GM19238 (cell line): ENCODE measurements around the gene DDHD1.
A peak's percentile ranks its signal among the peaks of the same experiment; 100 is the strongest.
"Not testable (repeated sequence)": the region's sequence is repeated elsewhere in the genome, so short reads cannot be mapped to it uniquely, and the experiment has no call there.

ENCODE experiments used
- DNase-seq: peaks from one replicate; pipeline ENCODE4 v3.0.0; 2011; ENCODE audit warnings: low spot score; ENCODE audit not compliant: insufficient read length

DDHD1 gene

DNA sequence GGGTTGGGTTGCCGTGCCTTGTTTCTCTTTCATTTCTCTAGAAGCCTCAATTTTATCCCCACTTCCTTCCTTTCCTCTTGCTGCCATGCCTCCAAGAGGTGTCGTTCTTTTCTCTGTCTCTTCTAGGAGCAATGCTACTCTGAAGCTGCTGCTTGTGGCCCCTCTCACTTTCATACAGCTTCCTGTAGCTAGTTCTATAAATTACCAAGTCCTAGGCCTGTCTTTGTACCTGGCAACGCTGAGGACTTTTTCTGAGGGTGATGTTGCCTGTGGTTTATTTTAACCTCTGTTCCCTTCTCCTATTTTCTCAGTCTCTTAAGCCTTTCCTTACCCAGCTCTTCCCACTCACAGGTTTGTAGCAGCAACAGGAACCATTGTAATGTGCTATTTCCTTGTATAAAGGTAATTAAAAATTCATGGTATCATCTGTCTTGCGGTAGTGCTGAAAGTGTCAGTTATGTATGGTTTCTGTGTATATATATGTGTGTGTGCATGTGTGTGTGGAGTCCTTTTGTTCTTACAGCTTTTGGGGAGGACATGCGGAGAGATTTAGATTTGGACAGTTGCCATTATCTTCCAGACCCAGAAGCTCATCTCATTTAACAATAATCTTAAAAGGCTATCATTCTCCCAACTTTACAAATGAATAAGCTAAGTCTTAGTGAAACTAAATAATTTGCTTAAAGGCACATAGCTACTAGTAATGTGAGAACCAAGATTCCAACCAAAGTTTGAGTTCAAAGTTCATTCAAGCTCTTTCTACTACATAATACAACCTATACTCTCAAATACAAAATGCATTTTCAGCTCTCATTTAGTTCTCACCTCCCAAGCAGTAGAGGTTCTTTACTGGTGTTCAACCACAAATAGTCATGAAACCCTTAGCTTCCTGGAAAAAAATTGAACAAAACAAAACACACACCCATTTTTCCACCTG is 43.8 kb downstream of the DDHD1 start:
- DNase-seq: peak; percentile 46

DNA sequence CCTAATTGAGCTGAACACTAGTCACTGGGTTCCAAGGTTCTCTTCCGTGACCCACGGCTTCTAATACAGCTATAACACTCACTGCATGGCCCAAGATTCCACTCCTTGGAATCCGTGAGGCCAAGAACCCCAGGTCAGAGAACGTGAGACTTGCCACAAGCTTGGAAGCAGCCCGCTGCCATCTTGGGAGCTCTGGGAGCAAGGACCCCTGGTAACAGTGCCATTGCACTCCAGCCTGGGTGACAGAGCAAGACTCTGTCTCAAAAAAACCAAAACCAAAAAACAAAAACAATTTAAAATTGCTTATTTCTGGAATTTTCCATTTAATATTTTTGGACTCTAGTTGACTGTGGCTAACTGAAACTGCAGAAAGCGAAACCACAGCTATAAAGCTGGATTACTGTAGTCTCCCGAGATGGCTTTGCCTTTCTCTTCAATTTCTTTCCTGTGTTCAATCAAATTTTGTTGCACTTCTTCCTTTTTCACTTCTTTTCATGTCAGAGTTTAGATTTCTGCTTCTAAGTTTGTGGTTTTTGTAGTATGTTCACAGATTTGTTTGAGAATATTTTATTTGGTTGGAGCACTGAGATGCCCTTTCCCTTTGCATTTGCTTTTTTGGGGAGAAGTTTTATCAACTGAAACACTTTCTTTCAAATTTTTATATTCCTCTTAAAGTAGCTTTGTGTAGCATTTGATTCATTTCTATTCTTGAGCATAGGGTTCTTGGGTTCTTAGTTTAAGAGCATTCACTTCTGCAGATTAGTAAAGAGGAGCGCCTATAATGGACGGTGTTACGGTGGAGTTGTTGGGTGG is 44.6 kb downstream of the DDHD1 start:
- no peak for DNase-seq

DNA sequence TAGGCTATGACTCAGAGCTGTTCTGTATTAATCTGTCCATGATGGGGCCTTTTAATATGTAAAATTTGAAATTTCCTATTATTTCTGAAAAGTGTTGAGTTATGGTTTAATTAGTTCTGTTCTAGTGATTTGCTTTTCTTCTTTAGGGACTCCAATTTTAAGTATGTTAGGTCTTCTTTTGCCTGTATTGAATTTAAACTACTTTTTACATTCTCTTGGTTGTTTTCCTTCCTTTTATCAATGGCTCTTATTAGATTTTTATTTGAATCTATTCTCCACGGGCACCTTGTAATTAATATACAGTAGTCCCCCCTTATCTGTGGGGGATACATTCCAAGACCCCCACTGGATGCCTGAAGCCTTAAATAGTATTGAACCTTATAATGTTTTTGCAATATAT is 46.4 kb downstream of the DDHD1 start:
- no peak for DNase-seq

DNA sequence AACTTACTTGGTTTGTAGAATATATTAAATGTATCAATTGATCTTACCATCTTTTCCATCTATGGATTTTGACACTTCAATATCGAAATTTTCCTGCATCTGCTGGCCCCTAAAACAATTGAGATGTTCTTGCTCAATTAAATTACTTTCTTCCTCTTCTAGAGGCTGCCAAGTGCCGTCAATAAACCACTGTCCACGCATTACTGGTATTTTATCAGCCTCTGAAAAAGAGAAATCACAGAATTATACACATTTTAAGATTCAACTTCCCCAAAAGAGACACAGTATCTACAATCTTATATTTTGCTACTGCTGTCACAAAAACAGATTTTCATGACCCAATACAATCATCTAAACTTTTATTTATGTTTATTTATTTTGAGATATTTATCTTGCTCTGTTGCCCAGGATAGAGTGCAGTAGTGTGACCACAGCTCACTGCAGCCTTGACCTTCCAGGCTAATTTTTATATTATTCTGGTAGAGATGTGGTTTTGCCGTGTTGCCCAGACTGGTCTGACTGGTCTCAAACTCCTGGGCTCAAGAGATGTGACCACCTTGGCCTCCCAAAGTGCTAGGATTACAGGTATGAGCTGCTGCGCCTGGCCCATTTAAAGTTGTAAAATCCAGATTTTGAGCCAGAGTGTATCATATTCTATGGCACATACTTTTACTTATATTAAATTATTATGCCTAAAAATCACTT is 49.3 kb downstream of the DDHD1 start:
- DNase-seq: no peak

DNA sequence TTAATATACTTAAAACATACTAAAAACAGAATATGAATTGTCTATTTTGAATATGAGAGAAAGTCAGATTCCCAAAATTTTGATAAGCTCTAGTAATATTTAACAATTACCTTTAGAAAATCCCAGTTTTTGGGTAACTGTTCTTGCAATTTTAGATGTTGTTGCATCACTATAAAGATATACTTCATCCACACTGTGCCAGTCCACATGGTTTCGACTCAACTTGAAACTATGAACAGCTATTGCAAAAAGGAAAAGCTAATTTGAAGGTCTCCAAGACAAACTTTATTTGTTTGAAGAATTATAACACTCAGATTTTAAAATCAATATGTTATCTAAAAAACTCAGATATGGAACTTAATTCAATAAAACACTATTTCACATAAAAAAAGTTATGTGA is 59.9 kb downstream of the DDHD1 start:
- no peak for DNase-seq

DNA sequence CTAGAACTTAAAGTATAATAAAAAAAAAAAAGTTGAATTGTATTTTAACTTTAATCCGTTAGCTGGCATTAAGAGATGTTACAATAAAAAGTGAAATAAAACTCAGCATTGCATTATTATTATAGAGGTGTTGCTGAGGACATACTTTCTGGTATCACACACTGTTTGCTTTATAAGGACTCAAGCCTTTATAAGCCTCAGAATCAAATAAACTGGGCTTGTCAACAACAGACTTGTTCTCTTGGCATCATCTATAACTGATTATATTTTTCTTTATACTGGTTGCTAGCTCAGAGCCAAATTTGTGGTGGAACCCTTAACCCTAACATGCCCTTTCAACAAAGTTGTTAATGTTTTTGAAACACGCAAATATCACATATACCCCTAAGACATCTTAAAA is 62.3 kb downstream of the DDHD1 start:
- no peak for DNase-seq

DNA sequence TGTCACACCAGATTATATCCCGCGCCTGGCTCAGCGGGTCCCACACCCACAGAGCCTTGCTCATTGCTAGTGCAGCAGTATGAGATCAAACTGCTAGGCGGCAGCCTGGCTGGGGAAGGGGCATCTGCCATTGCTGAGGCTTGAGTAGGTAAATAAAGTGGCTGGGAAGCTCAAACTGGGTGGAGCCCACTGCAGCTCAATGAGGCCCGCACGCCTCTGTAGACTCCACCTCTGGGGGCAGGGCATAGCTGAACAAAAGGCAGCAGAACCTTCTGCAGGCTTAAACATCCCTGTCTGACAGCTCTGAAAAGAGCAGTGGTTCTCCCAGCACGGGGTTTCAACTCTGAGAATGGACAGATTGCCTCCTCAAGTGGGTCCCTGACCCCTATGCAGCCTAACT is 68.2 kb downstream of the DDHD1 start:
- not testable (repeated sequence) for DNase-seq

DNA sequence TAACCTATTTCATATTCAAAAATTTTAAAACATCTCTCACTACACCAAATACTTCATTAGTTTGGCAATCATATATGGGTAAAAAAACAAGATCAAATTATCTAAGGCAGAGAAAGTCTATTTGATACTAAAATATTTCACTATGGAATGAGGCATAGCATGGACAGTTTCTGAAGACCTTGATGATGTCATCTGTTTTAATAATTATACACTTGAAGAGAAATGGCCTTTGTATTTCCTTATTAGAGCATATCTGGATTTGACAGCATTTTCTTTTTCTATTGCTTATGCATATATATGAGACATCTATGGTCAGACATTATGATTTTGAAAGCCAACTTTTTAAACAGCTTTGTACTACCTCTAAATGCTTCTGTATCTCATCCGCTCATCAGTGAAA is 88.6 kb downstream of the DDHD1 start:
- no peak for DNase-seq

DNA sequence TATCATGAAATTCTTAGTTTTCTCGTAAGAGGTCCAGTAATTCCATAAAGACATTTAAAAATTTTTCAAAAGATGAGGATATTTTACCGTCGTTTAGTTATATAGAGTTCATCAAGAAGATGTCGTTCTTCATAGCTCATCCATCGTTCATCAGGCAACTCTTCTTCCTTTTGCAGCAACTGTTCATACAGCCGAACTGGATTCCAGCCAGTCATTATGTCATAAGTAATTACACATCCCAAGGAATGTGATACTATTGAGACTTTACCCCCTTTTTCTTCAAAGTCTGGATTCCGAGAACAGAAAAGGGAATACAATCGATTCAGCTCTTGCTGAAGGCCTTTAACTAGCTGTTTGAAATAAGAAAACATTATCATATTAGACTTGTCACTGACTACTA is 90.3 kb downstream of the DDHD1 start:
- no peak for DNase-seq

DNA sequence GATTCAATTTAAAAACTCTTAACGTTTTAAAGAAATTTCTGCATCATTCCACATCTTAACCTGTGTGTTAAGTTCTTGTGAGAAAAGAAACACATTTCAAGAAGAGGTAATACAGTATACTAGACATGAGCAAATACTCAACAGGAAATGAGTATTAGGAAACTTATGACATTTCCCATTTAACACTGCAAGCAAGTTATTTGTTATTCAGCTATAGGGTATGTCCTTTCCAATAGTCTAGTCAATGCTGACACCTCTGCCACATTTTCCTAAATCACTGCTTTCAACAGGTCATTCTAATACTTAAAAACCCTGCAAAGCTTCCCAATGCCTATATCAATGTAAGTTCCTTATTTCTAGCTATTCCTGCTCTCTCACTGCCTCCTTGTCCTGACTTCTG is 93.1 kb downstream of the DDHD1 start:
- no peak for DNase-seq

DNA sequence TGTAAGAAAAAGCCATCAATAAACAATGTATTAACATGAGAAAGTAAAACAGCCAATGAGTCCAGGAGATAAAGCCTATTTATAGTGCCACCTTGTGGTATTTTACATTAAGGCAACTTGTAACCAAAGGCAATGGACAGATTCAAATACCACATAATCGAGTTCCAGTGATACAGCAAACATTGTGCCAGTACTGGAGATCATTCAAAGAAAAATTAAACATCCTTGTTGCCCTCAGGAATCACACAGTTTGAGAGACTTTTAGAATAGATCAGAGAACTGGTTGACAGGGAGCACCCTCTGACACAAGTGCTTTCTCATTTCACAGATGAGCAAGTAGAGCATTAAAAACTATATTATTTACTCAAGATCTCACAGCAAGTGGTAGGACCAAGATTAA is 98.1 kb downstream of the DDHD1 start:
- DNase-seq: peak; percentile 2

DNA sequence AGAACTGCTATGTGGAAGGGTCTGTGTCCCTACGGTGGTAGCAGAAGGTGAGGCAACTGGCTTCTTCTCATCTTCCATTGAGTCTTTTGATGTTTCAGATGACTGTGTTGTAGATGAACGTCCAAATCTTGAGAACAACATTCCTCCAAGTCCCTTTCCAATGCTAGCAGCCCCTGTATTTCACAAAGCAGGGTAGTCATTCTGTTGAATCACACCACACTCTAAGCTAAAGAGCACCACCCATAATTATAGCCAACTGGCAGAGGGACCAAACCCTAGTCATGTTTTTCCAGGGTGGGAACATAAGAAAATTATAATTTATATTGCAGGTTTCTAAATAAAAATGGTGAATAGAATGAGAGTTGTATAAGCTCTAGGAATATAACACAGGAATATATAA is 98.7 kb downstream of the DDHD1 start:
- no peak for DNase-seq

DNA sequence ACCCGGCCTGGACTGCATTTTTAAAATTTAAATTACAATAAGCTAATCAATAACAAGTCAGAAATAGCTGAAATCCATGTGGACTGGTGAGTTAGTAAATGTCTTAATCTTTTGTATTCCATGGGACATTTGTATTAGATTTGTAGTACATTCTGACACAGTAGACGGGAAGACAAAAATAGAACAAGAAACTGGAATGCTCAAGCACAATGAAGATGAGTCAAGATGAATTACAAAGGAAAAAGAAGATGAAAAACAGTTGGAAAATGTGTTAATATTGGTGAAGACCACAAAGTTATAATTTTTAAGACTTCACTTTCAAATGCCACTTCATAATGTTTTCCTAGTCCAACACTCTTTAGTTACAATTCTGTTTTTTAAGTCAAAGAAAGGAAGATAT is 104.5 kb downstream of the DDHD1 start:
- no peak for DNase-seq

DNA sequence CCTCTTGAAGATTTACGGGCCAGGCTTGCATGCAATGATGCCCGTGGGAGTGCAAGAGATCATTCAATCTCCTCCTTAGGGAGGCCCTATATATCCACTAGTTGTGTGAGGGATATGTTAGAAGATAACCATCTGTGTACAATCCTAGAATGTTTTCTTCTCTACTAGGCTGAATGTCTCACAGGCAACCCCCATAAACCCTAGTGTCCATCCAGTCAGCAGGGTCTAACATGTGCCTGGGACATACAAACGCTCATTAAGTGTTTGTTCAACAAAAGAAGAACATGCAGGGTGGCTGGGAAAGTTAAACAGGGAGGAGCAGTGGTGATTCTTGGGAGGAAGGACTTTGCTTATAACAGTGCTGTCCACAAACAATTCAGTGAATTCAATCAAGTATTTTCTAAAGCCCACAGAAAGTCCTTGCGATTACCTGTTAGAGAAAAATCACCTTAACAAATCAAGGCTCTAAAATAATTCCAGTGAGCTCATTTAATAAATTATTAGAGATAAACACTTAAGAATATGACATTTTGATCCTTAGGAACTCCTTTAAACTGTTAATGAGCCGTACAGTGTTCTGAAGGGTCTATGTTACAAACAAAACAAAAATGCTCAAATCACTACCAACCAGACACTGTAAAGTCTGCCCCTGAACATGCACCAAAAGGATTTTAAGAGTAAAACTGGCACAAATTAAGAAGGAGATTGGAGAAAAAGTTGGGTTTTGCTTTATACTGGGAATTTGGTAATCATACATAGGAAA is 105.6 kb downstream of the DDHD1 start:
- no peak for DNase-seq

DNA sequence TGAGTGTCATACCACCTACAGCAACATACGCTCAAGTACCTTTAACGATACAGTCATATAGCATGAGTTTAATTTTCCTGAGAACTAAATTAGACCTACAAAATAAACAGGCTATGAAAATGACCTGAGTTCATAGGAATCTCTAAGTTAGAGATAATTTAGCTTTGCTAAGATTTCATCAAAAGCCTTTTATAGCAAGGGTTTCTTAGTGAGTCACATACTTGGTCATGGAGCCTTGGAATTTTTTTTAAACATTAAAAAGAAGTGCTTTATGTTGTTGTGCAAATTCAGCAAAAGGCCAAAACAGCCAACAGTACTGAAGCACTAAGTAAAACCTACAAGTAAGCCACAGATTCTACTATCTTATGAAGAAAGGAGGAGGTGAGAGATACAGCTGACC is 108.6 kb downstream of the DDHD1 start:
- DNase-seq: no peak

DNA sequence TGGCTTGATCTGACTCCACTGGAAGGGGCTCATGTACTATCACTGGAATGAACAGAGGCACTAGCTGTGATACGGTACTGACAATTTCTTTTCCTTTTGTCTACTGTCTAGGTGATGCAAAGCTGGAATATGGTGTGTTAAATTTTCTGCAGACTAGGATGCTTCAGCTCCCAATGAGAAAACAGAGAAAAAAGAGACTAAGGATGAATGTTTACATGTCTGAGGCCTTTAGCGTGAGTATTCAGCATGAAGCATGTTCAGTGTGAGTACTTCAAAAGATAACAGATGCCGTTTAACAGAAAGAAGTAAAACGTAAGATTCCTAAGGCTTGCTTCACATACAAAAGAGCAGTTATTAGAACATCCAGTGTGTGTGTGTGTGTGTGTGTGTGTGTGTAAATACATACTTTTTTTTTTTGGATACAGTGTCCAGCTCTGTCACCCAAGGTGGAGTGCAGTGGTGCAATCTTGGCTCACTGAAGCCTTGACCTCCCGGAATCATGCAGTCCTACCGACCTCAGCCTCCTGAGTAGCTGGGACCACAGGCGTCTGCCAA is 110.0 kb downstream of the DDHD1 start:
- DNase-seq: no peak

DNA sequence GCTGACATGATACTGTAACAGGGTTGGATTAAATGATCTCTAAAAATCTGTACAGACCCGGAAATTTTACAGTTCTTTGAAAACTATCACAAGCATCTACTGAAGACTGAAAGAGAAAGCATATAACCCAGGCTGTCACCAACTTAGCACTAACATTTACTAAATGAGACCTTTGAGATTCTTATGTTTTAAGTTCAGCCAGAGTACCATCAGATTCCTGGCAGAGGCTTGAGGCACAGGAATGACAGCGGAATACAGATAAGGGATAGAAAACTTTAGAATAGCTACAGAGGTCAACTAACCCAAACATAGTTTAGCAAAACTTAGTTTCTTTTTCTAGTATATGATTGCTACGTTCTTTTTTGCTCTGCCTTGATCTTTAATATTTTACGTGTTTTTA is 110.6 kb downstream of the DDHD1 start:
- DNase-seq: no peak

DNA sequence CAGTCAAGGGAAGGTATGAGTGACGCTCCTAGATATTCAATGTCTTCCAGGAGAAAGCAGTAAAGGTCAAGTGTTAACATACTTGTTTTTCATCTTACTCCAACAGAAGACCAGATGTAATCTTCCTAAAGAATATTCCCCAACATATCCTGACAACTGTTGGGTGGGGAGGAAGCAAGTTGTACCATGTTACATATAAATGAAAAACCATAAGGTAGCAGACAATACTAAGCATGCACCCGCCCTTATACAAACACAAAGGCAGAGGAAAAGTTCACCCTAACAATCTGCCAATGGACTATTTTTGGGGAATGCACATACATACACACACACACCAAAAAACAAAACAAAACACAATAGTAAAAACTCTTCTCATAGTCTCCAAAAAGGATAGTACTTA is 112.1 kb downstream of the DDHD1 start:
- no peak for DNase-seq

DNA sequence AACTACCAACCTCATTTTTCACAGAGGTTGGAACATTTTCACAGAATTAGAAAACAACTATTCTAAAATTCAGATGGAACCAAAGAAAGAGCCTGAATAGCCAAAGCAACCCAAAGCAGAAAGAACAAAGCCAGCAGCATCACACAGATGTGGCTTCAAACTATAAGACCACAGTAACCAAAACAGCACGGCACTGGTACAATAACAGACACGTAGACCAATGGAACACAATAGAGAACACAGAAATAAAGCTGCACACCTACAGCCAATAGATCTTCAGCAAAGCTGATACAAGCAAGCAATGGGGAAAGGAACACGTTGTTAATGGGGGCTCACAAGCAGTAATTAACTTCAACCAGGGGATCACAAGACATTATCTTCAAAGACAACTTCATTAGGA is 114.5 kb downstream of the DDHD1 start:
- DNase-seq: no peak

DNA sequence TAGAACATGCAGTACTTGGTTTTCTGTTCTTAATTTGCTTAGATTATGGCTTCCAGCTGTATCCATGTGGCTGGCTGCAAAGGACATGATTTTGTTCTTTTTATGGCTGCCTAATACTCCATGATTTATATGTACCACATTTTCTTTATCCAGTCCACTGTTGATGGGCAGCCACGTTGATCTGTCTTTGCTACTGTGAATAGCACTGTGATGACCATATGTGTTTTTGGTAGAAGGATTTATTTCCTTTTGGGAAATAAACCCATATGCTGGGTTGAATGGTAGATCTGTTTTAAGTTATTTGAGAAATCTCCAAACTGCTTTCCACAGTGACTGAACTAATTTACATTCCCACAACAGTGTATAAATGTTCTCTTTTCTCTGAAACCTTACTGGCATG is 116.1 kb downstream of the DDHD1 start:
- no peak for DNase-seq
